NCI-H2081 treated with DMSO at 0.1 percent for 48 hours (cell line): ENCODE data around the gene C16orf95.
"Not testable (repeated sequence)": the region's sequence is repeated elsewhere in the genome, so short reads cannot be mapped to it uniquely, and the experiment has no call there.

ENCODE experiments used
- DNase-seq: peaks from one replicate; lab custom pipeline; 2025; lab: John Stamatoyannopoulos, UW

Gene C16orf95

GRCh38 chr16:87346517-87347060 lies 29.4 kb upstream of the C16orf95 start:
- DNase-seq, result no peak

- DNase-seq, result no peak
Observed at GRCh38 chr16:87345726-87346424, 28.7 kb upstream of the C16orf95 start.

- DNase-seq, result no peak
Observed at GRCh38 chr16:87344931-87345631, 27.9 kb upstream of the C16orf95 start.

GRCh38 chr16:87344165-87344930 lies 27.2 kb upstream of the C16orf95 start:
- no peak for DNase-seq

GRCh38 chr16:87343753-87344050 lies 26.5 kb upstream of the C16orf95 start:
- no peak for DNase-seq

GRCh38 chr16:87342978-87343752 lies 26.0 kb upstream of the C16orf95 start:
- DNase-seq, result no peak

- no peak for DNase-seq
Observed at GRCh38 chr16:87342504-87342903, 25.3 kb upstream of the C16orf95 start.

- DNase-seq, result no peak
Observed at GRCh38 chr16:87340198-87340597, 23.0 kb upstream of the C16orf95 start.

- DNase-seq, result not testable (repeated sequence)
Observed at GRCh38 chr16:87339724-87340105, 22.5 kb upstream of the C16orf95 start.

- DNase-seq, result no peak
Observed at GRCh38 chr16:87339086-87339723, 22.0 kb upstream of the C16orf95 start.

GRCh38 chr16:87338155-87338765 lies 21.1 kb upstream of the C16orf95 start:
- no peak for DNase-seq

GRCh38 chr16:87337262-87337771 lies 20.1 kb upstream of the C16orf95 start:
- DNase-seq, result no peak

- DNase-seq, result no peak
Observed at GRCh38 chr16:87336434-87337240, 19.4 kb upstream of the C16orf95 start.

GRCh38 chr16:87335625-87336433 lies 18.6 kb upstream of the C16orf95 start:
- DNase-seq, result no peak

GRCh38 chr16:87334651-87335624 lies 17.7 kb upstream of the C16orf95 start:
- DNase-seq, result no peak

- DNase-seq, result no peak
Observed at GRCh38 chr16:87333581-87334331, 16.6 kb upstream of the C16orf95 start.

GRCh38 chr16:87333101-87333500 lies 15.9 kb upstream of the C16orf95 start:
- DNase-seq, result no peak
